H1 (cell line): ENCODE results near the gene NXN. TPM values are rescaled to one million over a fixed set of nuclear protein-coding genes. Genes with fewer than 3 reads are reported as not detected.

Experiments used
- SIX5 ChIP-seq: IDR thresholded peaks from 2 replicates; pipeline ENCODE4 v1.6.1; 2011; ENCODE audit warnings: mild to moderate bottlenecking, low read depth, low read length
- polyA plus RNA-seq, 7 experiments: library from polyadenylated mRNA; depleted of rRNA in 3 of 7; stranded (reverse) in 5 of 7; unstranded in 2 of 7; fragments of >200 nt in 5 of 7; fragments of 200-250 nt in 2 of 7; gene quantifications; 1 replicate in 5 of 7; 2 replicates in 1 of 7; 4 replicates in 1 of 7; pipeline versions ENCODE4 v1.2.1 to v1.2.3, GENCODE V29; 2011 to 2013; ENCODE audit warnings: missing spikeins in 2 of 7, mixed read lengths in 2 of 7
- total RNA-seq: library from RNA; stranded (reverse); fragmentation: NEBNext Ultra II Directional; extraction: Animal tissue kit (Norgen Biotek cat#: 25700); gene quantifications from 2 replicates; pipeline ENCODE4 v1.2.1, GENCODE V29; 2021

The NXN gene
- total and polyA plus RNA-seq, 2 of the 8 experiments (the other 6 are each of a cell fraction or from before 2014, with no cell fraction given), result 94.1 to 107 TPM

DNA sequence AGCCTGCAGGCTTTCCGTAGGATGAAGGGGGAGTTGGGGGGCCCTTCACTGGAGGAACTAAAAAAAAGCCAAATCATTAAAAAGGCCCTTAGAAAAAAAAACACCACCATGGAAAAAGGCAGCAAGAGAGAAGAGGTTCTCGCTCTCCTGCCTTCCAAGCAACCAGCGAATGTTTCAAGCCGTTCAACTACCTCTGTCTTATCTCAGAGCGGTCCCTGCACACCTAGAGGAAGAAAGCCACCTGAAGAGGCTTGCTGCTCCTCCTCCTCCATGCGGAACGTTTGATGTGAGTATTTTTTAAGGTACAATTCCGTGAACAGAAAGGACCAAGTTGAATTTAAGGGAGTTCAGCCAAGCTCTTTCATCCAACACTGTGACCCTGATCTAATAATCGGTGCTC lies 9.2 kb downstream of the NXN start (continued):
- TF ChIP-seq SIX5, result no peak
- TF ChIP-seq, all 59 proteins: peak for 0
